ENCODE data around the gene SFMBT1.

GRCh38 chr3:53083521-53083920, 37.6 kb upstream of the SFMBT1 start:
- TF ChIP-seq CTCF (conservative IDR thresholded peaks at IDR 0.05 in 1 of 2, IDR thresholded peaks at IDR 0.05 in 1 of 2; ENCODE audit: low read depth in 1 of 2, low read length in 2 of 2) (no peak), EZH2 (IDR thresholded peaks at IDR 0.05; ENCODE audit: low read length, missing control alignments) (no peak)
